ENCODE data around the gene SLC35F2. TPM values are rescaled to one million over a fixed set of nuclear protein-coding genes. Genes with fewer than 3 reads are reported as not detected.

The SLC35F2 gene
- total RNA-seq, 4 donors from 2014 or later, result 2.7 to 7.6 (median 4.1) TPM

- WGBS, 2 donors (ENCODE audit: low coverage in 1 of 2), result 62 to 90% methylated on average over 2 to 3 of the region's 3 CpGs
- peaks cover 0 to 6% (median 0%) of the 10 kb centered on the region in 3 donors for H3K4me1 ChIP-seq
- no peak overlapping the region for H3K4me3 ChIP-seq
- TF ChIP-seq POLR2AphosphoS5 (IDR thresholded peaks at IDR 0.05) (no peak), CTCF (IDR thresholded peaks at IDR 0.05) (no peak), EP300 (IDR thresholded peaks at IDR 0.05) (no peak), POLR2A (IDR thresholded peaks at IDR 0.05) (no peak)
- no peak overlapping the region for H3K27ac ChIP-seq
- no peaks in the 10 kb centered on the region for H3K27me3 ChIP-seq
- no peak for ATAC-seq
- H3K9me3 ChIP-seq, result no peaks in the 10 kb centered on the region
- H3K36me3 ChIP-seq, result no peaks in the 10 kb centered on the region
Observed at GRCh38 chr11:107744736-107745135, 113.9 kb downstream of the SLC35F2 start.

- Histone ChIP-seq H3K27ac (no peak overlapping the region), H3K9me3 (no peaks in the 10 kb centered on the region), H3K4me3 (no peak overlapping the region), H3K27me3 (no peaks in the 10 kb centered on the region), H3K4me1 (peaks cover 0 to 6% (median 0%) of the 10 kb centered on the region in 3 donors), H3K36me3 (no peaks in the 10 kb centered on the region)
- WGBS, 2 donors (ENCODE audit: low coverage in 1 of 2), result 34% methylated on average over 2 of the region's 3 CpGs; no CpG with 5 or more reads in 1 of the 2 donors
- ATAC-seq, result no peak
- TF ChIP-seq EP300 (IDR thresholded peaks at IDR 0.05) (no peak), CTCF (IDR thresholded peaks at IDR 0.05) (no peak), POLR2AphosphoS5 (IDR thresholded peaks at IDR 0.05) (no peak), POLR2A (IDR thresholded peaks at IDR 0.05) (no peak)
Observed at GRCh38 chr11:107743191-107743590, 115.4 kb downstream of the SLC35F2 start.

- TF ChIP-seq POLR2AphosphoS5 (IDR thresholded peaks at IDR 0.05) (no peak), EP300 (IDR thresholded peaks at IDR 0.05) (no peak), CTCF (IDR thresholded peaks at IDR 0.05) (peak in 2 of 4 experiments; percentile 15 to 31), POLR2A (IDR thresholded peaks at IDR 0.05) (no peak)
- no peaks in the 10 kb centered on the region for H3K27me3 ChIP-seq
- no peaks in the 10 kb centered on the region for H3K4me1 ChIP-seq
- no peak for ATAC-seq
- 0 to 23% methylated on average over 1 to 3 of the region's 7 CpGs for WGBS, 2 donors (ENCODE audit: low coverage in 1 of 2)
- H3K9me3 ChIP-seq, result no peaks in the 10 kb centered on the region
- no peak overlapping the region for H3K4me3 ChIP-seq
- H3K36me3 ChIP-seq, result no peaks in the 10 kb centered on the region
- H3K27ac ChIP-seq, result no peak overlapping the region
Observed at GRCh38 chr11:107741044-107741823, 117.4 kb downstream of the SLC35F2 start.

Other genes with a start within 250 kb of the SLC35F2 start
- 1 to 10 TPM in 1 of 4 donors, not detected in 3; 2.7 TPM for gene SLN, start 146.7 kb downstream of the SLC35F2 start, total RNA-seq
- 1 to 10 TPM in 2 of 4 donors, under 1 TPM in 2; 0.31 to 1.3 (median 0.99) TPM for gene RAB39A, start 69.7 kb upstream of the SLC35F2 start, total RNA-seq
- 10 to 100 TPM; 33.0 to 38.8 (median 33.8) TPM for gene CUL5, start 150.1 kb upstream of the SLC35F2 start, total RNA-seq

Data from gastroesophageal sphincter (tissue), 4 donors.